Measurements from ENCODE around the gene KCNJ5. TPM values are rescaled to one million over a fixed set of nuclear protein-coding genes. Genes with fewer than 3 reads are reported as not detected.

Gene KCNJ5
- total RNA-seq, 1 experiment from 2014 or later = not detected

DNA sequence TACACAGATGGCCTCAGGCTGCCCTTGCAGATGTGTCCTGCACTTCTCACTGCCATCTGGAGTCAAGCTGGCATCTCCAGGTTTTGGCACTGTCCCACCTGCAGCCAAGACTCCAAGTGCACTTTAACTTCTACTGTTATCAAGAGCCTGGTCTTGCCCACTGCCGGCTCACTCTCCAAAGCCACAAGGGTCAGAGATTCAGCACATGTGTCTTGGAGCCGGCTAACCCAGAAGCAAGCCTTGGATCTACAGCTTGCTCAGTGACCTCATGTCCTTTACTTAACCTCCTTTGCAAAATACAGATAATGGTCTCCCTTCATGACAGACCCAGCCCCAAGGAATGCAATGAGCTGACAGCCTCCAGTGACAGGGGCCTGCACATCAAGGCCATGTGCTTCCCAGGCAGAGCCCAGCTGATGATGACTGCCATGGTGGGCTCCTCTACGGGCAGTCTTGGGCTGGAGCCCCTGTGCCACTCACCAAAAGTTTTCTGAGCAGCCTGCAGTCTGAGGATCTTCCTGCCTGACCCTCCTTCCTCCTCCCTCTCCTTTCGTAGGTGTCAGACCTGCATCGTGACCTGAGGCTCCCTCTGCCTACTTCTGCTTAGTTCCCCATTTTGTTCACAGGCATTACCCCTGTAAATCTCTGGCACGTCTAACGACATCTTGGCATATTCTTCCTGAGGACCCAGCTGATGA lies 42.5 kb downstream of the KCNJ5 start:
- DNase-seq (ENCODE audit: low read depth) = no peak

DNA sequence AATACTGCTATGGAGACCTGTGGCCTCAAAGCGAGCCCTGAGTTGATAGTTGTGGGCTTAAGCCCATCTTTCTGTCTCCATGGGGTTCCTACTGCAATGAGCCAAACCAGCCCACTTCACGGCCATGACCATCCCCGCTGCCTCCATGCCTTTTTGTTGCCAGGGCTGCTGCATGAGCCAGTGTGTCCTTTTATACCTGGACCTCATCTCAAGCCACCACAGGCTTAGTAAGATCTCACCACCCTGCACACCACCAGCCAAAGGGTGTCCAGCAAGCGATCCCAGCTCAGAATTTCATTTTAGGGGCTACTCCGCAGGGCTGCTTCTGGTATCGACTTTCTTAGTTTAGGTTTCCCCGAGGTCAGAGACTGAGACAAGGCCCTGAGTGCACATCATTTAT lies 43.2 kb downstream of the KCNJ5 start:
- DNase-seq (ENCODE audit: low read depth) = no peak

DNA sequence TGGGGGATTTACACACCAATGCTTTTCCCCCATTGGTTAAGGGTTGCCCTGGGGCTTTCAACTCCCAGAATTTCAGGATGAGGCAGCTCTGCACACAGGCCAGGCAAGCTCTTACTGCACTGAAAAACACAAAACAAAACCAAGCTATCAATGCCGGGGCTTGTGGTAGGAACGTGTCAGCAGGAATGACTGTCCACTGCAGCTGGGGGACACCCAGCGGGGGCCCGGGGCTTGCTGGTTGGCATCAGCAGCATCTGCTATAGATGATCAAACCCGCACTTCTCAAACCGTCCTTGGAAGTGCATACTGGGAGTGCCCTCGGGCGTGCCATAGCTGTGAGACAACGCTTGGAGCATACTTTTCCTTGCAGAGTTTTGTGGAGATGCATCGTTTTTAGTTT lies 43.8 kb downstream of the KCNJ5 start:
- DNase-seq (ENCODE audit: low read depth) = no peak

DNA sequence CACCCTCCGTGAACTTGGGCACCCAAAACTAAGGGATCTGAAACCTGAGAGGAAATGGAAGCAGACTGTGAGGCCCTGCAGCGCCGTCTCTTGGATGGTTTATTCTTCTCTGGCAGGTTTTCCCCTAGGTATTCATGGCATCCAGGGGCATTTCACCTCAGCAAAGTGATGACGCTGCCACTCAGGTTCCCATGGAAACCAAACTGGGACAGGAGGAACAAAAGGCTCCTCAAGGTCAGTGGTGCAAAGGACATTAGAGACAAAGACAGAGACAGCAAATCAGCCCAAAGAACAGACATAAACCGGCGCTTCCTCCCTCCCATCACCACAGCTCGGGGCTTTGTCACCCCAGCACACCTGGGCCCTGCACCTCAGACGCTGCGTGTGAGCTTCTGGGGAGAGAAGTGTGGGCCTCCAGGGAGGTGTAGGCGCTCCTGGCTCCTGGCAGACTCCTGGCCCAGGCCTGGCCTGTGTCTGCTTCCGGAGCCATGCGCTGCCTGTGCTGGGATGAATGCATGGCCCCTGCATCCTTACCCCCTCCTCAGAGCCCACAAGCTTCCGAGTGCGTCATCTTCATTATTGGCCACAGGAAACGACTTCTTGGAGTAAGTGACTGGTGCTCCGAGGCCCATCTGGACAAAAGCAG lies 45.6 kb downstream of the KCNJ5 start:
- peak; percentile 36 for DNase-seq (ENCODE audit: low read depth)

DNA sequence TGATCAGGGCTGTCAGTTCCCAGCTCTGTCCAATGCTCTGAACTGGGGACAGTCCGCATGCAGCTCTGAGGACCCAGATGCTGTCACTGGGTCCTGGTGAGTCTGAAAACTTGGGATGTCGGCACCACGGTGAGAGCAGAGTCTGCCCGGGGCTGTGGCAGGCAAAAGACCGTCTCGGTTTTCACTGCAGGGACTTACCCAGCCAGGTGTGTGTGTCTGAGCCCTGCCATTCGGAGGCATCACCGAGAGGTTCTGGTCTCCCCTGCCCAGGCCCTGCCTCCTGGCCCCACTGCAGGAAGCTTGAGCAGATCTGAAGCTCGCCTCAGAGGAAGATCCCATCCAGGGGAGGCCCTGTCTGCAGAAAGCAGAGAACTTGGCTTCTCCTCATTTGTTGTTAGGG lies 46.3 kb downstream of the KCNJ5 start:
- DNase-seq (ENCODE audit: low read depth) = no peak

DNA sequence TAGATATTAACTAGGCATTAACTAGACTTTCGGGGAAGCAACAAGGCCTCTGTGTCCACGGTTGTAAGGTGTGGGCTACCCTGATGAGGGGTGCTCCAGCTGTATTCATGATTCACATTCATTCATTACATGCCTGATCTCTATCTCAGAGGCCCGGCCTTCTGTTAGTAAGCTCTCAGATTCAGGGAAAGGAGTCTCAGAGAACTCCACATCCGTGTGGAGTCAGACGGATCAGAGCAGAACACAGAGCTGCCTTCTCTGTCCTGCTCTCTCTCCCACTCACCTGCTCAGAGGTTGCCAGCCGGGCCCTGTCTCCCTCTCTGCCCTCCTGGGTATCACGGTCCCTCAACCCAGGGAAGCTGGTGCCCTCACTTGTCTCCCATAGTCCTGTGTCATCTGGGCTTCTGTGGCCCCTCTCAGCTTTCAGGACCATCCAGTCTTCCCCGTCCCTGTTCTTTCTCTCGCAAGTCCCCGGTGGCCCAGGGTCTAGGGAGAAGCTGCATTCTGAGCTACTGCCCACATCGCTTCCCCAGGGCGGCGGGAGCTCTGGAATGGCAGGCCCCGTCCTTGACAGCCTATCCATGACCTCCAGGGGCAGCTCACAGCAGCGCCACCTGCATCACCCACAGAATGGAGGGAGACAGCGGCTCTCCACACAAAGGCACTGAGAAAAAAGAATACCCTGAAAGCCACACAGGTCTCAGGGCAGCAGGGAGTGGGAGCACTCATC lies 47.2 kb downstream of the KCNJ5 start:
- DNase-seq (ENCODE audit: low read depth) = no peak

DNA sequence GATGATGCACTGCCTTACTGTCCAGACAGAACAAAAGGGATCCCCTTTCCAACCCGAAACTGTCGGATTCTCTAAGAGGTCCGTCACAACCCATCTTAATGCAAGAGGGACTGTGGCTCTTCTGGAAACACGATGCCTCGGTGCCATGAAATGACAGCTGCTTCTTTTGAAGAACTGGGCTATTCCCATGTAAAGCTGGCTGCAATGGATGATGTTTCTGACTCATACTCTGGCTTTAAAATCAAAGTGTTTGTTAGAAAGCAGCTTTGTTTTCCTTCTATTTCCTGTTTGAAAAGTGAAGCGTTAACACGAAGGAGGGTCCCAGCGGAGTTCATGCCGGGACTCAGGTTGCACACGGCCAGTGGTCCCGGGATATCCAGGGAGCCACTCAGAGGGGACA lies 48.4 kb downstream of the KCNJ5 start:
- DNase-seq (ENCODE audit: low read depth) = no peak

DNA sequence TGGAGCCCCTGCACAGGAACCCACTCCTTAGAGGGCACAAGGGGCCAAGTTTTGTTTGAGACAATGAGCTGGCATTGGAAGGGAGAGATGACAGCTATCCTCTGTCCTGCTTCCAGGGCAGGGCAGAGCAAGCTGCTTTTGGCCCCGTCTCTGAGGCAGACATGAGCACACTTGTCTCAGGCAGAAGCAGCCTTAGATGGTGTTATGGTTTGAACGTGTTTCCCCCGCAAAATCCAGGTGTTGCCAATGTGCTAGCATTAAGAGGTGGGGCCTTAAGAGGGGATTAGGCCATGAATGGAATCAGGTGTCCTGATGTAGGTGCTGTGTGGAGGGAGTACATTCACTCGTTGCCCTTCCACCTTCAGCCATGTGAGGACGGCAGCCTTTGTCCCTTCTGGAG lies 49.0 kb downstream of the KCNJ5 start:
- DNase-seq (ENCODE audit: low read depth) = no peak

DNA sequence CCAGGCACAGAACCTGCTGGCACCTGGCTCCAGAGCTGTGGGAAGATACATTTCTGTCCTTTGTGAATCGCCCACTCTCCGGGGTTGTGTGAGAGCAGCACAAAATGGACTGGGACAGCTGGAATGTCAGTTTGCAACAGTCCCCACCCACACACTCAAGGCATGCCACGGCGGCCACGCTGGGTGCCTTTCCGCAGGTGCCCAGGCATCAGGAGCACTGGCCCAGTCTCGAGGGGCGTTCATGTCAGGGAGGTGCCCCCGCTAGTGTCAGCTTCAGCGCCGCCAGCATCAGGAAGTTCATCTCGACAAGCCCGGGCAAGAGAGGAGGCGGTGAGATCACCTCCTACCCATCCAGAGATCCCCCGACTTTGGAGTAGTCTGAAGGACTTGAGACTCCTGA lies 49.4 kb downstream of the KCNJ5 start:
- DNase-seq (ENCODE audit: low read depth) = no peak

DNA sequence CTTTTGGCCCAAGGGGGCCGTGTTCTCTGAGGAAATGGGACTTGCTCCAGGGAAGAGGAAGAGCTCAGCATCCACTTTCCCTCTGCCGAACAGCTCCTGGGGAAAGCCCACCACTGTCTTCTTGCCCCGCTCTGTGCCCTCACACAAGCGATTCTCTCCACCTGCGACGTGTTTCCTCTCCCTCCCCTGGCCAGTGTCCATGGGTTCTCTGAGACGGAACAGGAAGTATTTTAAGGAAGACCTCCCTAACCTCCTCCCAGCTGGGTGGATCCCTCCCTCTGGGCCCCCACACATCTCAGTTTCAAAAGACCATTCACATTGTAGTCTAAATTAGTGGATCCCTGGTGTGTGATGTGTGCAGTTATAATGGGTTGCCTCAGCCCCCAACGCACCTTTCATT lies 50.0 kb downstream of the KCNJ5 start:
- DNase-seq (ENCODE audit: low read depth) = no peak

DNA sequence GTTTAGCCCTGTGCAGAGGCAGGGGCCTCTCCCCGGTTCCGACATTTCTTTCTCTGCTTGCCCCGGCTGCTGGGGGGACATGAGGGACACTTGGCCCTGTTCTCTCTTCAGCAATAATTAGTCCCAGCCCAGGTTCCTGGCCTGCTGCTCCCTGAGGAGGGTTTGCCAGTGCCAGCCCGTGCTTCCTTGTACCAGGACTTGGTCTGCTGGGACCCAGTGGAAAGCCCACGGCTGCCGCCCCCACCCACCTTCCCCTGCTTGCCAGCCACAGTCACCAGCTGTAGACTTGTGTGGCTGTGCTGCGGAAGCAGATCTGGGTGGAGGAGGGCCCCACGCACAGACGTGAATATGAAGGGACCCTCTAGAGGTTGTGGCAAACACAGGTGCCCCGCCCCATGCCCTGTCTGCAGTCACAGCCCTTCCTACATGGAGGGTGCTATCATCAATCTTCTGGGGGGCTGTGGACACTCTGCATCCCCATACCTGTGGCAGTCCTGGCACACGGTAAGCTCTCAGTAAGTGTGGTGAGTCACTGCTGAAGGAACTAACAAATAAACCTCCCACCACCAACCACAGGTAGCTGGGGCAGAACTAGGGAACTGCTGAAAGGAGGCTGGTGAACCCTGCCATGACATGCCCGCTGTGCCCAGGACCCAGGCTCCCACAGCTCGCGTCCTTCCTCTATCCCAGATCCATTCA lies 50.6 kb downstream of the KCNJ5 start:
- no peak for DNase-seq (ENCODE audit: low read depth)

DNA sequence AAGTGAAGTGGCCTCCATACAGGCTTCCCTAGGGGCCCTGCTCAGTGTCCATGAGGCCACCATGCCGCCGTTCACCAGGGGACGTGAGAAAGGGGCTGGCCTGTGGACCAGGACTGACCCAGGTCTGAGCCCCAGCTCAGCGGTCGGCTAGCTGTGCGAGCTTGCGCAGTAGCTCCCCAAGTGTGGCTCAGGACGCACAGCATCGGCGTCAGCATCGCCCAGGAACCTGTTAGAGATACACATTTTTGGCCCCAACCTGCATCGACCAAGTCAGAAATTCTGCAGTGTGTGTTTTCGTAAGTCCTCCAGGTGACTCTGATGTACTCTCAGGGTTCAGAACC lies 51.1 kb downstream of the KCNJ5 start:
- no peak for DNase-seq (ENCODE audit: low read depth)

DNA sequence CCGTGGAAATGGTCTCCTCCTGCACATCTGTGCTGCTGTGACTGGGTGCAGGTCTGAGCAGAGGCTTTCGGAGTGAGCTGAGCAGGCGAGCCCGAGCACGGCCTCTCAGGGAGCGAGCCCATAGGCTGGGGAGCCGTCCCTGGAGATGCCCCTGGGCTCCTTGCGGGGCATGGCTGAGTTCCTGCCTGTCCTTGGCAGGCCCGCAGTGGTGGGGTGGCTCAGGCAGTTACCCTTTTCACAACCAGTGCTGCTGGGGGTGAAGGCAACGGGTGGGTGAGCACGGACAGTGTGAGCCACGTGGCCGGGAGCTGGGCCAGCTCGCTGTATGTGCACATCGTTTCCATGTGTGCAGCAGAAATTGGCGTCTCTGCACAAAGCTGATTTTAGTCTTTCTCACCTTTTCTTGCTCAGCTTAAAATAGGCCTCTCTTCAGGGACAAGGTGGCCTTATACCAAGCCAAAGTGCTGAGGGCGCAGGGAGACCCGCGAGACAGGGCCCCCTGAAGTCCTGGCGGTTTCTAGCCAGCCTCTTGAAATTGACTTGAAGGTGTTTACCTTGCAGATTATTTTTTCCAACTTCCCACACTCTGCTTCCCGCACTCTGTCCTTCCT lies 51.8 kb downstream of the KCNJ5 start, which contains the start of gene TP53AIP1:
TP53AIP1 (minus strand) TSS at position 55 of the 611 bp plus-strand sequence. CDS start 5,053 bp downstream, outside the sequence.
- no peak for DNase-seq (ENCODE audit: low read depth)

DNA sequence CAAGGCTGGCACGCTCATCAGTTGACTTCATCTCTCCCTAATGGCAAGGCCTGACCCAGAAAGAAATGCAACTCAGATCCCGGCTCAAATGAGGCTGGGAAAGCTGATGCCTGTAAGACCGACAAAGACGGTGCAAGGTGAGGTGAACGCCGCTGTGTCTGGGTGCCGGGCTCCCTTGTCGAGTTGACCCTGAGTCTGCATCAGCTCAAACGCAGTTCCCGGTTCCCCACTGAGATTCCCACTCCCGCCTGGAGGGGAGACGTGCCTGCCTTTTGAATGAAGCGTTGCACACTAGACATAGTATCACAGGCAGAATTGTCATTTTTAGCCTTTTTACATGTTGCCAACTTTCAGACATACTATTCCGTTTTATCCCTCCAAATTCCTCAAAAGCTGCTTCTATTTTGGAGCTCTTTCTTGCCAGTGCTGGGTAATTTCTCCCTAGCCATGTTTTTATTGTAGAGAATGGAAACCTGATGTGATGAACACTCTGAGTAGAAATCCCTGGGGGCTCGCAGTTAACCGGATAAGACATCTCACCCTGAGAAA lies 52.3 kb downstream of the KCNJ5 start:
- DNase-seq (ENCODE audit: low read depth) = no peak

DNA sequence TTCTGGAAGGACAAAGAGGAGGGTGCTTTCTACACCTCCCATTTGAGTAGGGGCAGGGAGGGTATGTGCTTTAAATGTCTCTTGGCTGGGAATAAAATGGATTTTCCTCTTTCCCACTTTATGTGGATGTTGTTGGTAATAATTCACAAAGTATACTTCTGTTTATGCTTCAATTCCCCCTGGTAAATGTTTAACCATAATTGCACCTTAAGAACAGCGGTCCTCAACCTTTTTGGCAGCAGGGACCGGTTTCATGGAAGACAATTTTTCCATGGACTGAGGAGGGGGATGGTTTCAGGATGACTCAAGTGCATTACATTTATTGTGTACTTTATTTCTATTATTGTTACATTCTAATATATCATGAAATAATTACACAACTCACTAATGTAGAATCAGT lies 55.5 kb downstream of the KCNJ5 start:
- no peak for DNase-seq (ENCODE audit: low read depth)

DNA sequence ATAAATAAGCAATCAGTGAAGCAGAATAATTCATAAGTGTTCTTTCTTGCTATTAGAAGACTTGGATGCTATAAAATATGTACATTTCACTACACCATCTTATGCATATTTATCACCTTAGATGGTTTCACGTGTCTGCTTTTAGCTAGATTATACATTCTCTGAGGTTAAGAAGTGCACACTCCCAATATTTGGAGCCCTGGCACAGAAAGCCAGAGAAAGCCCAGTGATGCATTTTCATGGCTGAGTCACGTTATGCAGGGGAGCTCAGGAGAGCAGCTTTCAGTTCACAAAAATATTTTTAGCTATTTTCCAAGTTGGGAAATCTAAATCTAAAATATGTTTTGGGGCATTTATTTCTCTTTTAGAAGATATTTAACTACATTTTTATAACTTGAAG lies 56.6 kb downstream of the KCNJ5 start:
- no peak for DNase-seq (ENCODE audit: low read depth)

DNA sequence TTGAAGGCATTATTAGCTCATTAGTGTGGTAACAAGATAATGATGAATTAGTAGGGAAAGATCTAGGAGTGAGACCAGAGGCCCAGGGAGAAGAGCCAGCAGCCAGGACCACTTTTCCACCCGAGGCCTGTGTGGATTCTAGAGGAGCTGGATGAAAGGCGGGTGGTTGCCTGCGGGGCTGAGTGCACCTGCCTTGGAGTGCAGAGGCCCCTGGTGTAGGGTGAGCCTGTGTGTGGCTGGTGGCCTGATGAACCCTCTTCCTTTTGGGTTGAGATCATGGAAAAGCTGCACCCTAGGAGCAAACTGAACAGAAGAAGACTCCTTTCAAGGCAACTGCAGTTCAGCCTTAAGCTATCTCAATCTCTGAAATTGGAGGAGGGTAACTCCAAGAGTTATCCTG lies 57.4 kb downstream of the KCNJ5 start:
- DNase-seq (ENCODE audit: low read depth) = peak; percentile 9

DNA sequence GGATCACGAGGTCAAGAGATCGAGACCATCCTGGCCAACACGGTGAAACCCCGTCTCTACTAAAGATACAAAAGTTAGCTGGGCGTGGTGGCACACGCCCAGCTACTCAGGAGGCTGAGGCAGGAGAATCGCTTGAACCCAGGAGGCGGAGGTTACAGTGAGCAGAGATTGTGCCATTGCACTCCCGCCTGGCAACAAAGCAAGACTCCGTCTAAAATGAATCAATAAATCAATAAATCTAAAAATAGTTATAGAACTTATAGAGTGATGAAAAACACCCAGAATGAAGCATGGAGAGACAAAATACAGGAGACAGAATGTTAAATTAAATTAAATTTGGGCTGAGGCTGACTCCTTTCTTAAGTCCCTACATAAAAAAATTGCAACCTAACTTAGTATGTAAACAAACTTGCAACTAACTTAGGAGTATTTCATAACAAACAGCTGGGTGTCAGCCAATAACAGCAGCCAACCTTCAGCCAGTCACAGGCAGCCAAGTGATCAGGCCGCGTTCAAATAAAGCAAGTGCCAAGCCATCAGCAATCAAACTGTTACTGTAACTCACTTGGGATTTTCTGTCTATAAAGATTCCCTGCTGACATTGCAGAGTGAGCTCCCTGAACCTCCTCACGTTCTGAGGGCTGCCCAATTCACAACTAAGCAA lies 58.8 kb downstream of the KCNJ5 start:
- DNase-seq (ENCODE audit: low read depth) = no peak

DNA sequence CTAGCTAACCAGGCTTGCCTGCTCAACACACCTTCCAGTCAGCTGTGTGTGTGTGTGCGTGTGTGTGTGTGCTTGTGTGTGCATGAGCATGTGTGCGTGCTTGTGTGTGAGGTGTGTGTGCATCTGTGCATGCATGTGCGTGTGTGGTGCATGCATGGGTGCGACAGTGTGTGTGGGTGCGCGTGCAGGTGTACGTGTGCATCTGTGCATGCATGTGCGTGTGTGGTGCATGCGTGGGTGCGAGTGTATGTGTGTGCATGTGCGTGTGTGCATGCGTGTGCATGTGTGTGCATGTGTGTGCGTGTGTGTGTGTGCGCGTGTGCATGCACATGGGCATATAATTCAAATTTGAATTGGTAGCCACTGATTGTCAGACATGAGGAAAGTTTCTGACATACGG lies 62.0 kb downstream of the KCNJ5 start:
- no peak for DNase-seq (ENCODE audit: low read depth)

DNA sequence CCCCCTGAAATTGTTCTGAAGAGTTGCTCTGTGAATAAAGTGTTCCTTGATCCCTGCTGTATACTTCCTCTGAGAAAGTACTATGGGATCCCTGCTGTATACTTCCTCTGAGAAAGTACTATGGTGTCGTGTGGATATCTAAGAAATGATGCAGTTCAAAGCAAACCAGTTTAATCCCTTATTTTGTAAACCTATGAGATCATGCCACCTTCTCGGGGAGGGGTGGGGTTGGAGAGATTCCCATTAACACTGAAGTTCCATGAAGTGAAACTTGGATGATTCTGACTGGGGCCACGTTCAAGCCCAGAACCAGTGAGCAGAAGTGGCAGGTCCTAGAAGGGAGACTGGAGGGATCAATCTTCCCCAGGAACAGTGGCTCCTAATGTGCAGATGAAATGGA lies 64.5 kb downstream of the KCNJ5 start:
- no peak for DNase-seq (ENCODE audit: low read depth)
